Type B pancreatic cell (in vitro differentiated cells): ENCODE data around the gene TLNRD1. TPM values are rescaled to one million over a fixed set of nuclear protein-coding genes. Genes with fewer than 3 reads are reported as not detected.

Source experiments
- DNase-seq: peaks from one replicate; pipeline ENCODE4 v3.0.0; 2021; ENCODE audit warnings: mixed read lengths; ENCODE audit not compliant: unreplicated experiment; ENCODE audit errors: extremely low spot score
- H3K27ac Mint-ChIP-seq: 2 replicates; pipeline ENCODE4 v1.8.0; 2021; ENCODE audit warnings: mild to moderate bottlenecking, mixed read lengths
- H3K27me3 Mint-ChIP-seq: 2 replicates; pipeline ENCODE4 v1.8.0; 2021; ENCODE audit warnings: mixed read lengths
- H3K36me3 Mint-ChIP-seq: 2 replicates; pipeline ENCODE4 v1.8.0; 2021; ENCODE audit warnings: mixed read lengths
- H3K4me1 Mint-ChIP-seq: one replicate; pipeline ENCODE4 v1.8.0; 2021; ENCODE audit warnings: mixed read lengths; ENCODE audit not compliant: unreplicated experiment
- H3K4me3 Mint-ChIP-seq: 2 replicates; pipeline ENCODE4 v1.8.0; 2021; ENCODE audit warnings: mild to moderate bottlenecking, mixed read lengths
- H3K9me3 Mint-ChIP-seq: 2 replicates; pipeline ENCODE4 v1.8.0; 2021; ENCODE audit warnings: mixed read lengths
- CTCF ChIP-seq: fragments of 200-600 bp; sonication (generic); conservative IDR thresholded peaks from 2 replicates; pipeline ENCODE4 v1.5.0; 2021; ENCODE audit warnings: antibody characterized with exemption, mild to moderate bottlenecking
- total RNA-seq: library from RNA; stranded (reverse); gene quantifications from 2 replicates; pipeline ENCODE4 v1.2.1, GENCODE V29; 2021; ENCODE audit warnings: low replicate concordance

TLNRD1 gene
- total RNA-seq, 1 donor from 2014 or later = 20.1 TPM

GRCh38 chr15:81032355-81032754 is 31.6 kb downstream of the TLNRD1 start:
- TF ChIP-seq CTCF = no peak
- H3K27me3 Mint-ChIP-seq = no peaks in the 10 kb centered on the region
- H3K27ac Mint-ChIP-seq = no peak overlapping the region
- H3K36me3 Mint-ChIP-seq = no peaks in the 10 kb centered on the region
- no peak for DNase-seq
- H3K4me1 Mint-ChIP-seq = peaks cover 6% of the 10 kb centered on the region
- no peak overlapping the region for H3K4me3 Mint-ChIP-seq
- H3K9me3 Mint-ChIP-seq = no peaks in the 10 kb centered on the region

GRCh38 chr15:81032818-81033217 is 32.1 kb downstream of the TLNRD1 start:
- no peak for TF ChIP-seq CTCF
- Mint-ChIP-seq H3K4me1 (peaks cover 6% of the 10 kb centered on the region), H3K27me3 (no peaks in the 10 kb centered on the region), H3K9me3 (no peaks in the 10 kb centered on the region), H3K36me3 (no peaks in the 10 kb centered on the region), H3K4me3 (no peak overlapping the region), H3K27ac (no peak overlapping the region)
- DNase-seq = no peak

GRCh38 chr15:81033508-81033907 is 32.8 kb downstream of the TLNRD1 start:
- TF ChIP-seq CTCF = no peak
- H3K4me3 Mint-ChIP-seq = no peak overlapping the region
- no peaks in the 10 kb centered on the region for H3K9me3 Mint-ChIP-seq
- H3K27ac Mint-ChIP-seq = no peak overlapping the region
- no peaks in the 10 kb centered on the region for H3K36me3 Mint-ChIP-seq
- DNase-seq = no peak
- peaks cover 6% of the 10 kb centered on the region for H3K4me1 Mint-ChIP-seq
- H3K27me3 Mint-ChIP-seq = no peaks in the 10 kb centered on the region

GRCh38 chr15:81037952-81038743 is 37.4 kb downstream of the TLNRD1 start:
- no peaks in the 10 kb centered on the region for H3K9me3 Mint-ChIP-seq
- peaks cover 11% of the 10 kb centered on the region for H3K4me1 Mint-ChIP-seq
- no peak for TF ChIP-seq CTCF
- no peak for DNase-seq
- no peaks in the 10 kb centered on the region for H3K27me3 Mint-ChIP-seq
- no peaks in the 10 kb centered on the region for H3K36me3 Mint-ChIP-seq
- H3K4me3 Mint-ChIP-seq = no peak overlapping the region
- H3K27ac Mint-ChIP-seq = no peak overlapping the region

- no peaks in the 10 kb centered on the region for H3K9me3 Mint-ChIP-seq
- H3K27ac Mint-ChIP-seq = no peak overlapping the region
Measured at GRCh38 chr15:81038975-81039607, 38.4 kb downstream of the TLNRD1 start.

More at GRCh38 chr15:81038975-81039607, 38.4 kb downstream of the TLNRD1 start:
- Mint-ChIP-seq H3K4me3 (no peak overlapping the region), H3K4me1 (peaks cover 11% of the 10 kb centered on the region), H3K36me3 (no peaks in the 10 kb centered on the region), H3K27me3 (no peaks in the 10 kb centered on the region)
- DNase-seq = no peak
- no peak for TF ChIP-seq CTCF
